ENCODE results near the gene ZNF45.
"Not testable (repeated sequence)": the region's sequence is repeated elsewhere in the genome, so short reads cannot be mapped to it uniquely, and the experiment has no call there.

Gene ZNF45

DNA sequence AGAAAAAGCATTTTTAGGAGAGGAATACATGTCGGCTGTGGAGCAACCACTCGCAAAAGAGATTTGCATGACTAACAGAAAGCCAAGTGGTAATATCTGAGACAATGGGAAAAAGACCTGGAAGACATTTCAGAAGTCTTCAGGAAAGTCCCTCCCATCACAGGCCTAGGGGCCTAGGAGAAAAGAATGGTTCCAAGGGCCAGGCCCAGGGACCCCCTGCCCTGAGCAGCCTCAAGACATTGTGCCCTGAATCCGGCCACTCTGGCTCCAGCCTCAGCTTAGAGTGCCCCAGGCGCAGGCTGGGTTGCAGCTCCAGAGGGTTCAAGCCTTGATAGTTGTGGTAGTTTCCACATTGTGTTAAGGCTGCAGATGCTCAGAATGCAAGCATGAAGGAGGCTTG lies 25.3 kb upstream of the ZNF45 start:
- DNase-seq (ENCODE audit: low read depth), result no peak
- no peak overlapping the region for H3K4me3 ChIP-seq (replicated peaks; ENCODE audit: low read depth, low read length)
- TF ChIP-seq, protein P1, sequence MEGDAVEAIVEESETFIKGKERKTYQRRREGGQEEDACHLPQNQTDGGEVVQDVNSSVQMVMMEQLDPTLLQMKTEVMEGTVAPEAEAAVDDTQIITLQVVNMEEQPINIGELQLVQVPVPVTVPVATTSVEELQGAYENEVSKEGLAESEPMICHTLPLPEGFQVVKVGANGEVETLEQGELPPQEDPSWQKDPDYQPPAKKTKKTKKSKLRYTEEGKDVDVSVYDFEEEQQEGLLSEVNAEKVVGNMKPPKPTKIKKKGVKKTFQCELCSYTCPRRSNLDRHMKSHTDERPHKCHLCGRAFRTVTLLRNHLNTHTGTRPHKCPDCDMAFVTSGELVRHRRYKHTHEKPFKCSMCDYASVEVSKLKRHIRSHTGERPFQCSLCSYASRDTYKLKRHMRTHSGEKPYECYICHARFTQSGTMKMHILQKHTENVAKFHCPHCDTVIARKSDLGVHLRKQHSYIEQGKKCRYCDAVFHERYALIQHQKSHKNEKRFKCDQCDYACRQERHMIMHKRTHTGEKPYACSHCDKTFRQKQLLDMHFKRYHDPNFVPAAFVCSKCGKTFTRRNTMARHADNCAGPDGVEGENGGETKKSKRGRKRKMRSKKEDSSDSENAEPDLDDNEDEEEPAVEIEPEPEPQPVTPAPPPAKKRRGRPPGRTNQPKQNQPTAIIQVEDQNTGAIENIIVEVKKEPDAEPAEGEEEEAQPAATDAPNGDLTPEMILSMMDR (IDR thresholded peaks at IDR 0.05; ENCODE audit: low read length, missing control alignments), result no peak

DNA sequence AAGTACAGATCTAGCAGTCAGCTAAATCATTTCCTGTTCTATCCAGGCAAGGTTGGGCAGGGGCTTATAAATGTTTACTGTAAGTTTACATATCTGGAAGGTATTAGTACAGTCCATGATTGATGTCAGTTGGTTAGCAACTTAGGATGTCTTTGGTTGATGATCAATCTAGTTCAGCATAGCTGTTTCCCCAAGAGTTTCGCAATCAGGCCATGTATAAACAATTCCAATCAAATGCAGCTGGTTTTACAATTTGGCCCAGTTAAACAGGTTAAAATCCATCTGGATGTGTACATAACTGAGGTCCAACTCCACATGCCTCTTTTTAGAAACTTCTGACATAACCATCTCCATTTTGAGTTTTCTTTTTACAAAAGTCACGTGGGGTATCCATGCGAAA lies 22.8 kb upstream of the ZNF45 start:
- DNase-seq (ENCODE audit: low read depth), result peak; percentile 27
- TF ChIP-seq, protein P1 (IDR thresholded peaks at IDR 0.05; ENCODE audit: low read length, missing control alignments), result no peak
- H3K4me3 ChIP-seq (replicated peaks; ENCODE audit: low read depth, low read length), result no peak overlapping the region

DNA sequence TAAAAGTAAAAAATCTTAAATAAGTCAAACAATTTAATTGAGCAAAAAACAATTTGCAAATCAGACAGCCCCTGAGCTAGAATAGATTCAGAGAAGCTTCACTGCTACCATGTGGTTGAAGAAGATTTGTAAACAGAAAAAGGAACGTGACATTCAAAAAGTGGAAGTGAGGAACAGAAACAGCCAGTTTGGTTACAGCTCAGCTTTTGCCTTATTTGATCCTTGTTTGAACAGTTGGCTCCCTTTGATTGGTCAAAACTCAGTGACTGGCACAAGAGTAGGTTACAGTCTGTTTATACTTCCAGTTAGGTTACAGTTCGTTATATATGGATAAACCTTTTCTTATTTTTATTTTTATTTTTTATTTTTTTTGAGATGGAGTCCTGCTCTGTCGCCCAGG lies 21.7 kb upstream of the ZNF45 start:
- TF ChIP-seq, protein P1 (IDR thresholded peaks at IDR 0.05; ENCODE audit: low read length, missing control alignments), result no peak
- no peak for DNase-seq (ENCODE audit: low read depth)
- no peak overlapping the region for H3K4me3 ChIP-seq (replicated peaks; ENCODE audit: low read depth, low read length)

DNA sequence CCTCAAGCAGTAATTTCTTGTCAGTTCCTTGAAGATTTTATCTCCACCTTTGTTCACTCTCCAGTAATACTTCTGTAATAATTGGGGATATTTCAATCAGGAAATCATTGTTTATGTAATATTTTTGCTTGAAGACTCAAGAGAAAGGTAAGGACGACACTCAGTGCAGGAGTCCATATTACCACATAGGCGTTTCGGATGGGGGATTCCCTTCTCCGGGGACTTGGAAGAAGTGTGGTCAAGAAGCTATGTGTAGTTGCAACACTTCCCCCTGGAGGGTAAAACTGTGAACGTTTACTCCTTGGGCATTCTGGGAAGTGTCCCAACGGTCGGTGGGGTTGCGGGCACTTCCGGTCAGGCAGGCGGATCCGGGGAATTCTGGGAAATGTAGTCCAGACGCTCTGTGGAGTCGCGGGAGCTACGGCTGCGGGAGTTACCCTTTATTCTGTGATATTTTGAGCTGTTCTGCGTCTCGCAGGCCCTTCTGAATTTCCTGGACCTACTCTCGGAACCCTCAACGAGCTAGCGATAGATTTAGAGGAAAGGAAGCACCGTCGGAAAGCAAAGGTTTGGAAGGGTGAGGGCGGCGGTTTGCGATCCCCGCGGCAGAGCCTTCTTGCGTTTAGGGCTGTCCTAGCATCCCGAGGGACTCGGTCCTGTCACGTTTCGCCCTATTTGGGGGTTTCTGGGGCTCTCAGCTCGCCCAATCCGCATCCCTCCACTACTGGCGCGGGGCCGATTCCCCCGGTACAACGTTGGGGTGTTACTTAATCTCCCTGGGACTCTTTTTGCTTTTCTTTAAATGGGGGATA lies 16.0 kb upstream of the ZNF45 start, which contains the start of gene ZNF221:
TSS of gene ZNF221 (plus strand) at position 395 of the 812 bp plus-strand sequence. CDS start 11,499 bp downstream, outside the sequence.
- TF ChIP-seq, protein P1 (IDR thresholded peaks at IDR 0.05; ENCODE audit: low read length, missing control alignments), result peak; percentile 38
- peak; percentile 99 for DNase-seq (ENCODE audit: low read depth)
- H3K4me3 ChIP-seq (replicated peaks; ENCODE audit: low read depth, low read length), result peak within 1 kb of the TSS; percentile 97

DNA sequence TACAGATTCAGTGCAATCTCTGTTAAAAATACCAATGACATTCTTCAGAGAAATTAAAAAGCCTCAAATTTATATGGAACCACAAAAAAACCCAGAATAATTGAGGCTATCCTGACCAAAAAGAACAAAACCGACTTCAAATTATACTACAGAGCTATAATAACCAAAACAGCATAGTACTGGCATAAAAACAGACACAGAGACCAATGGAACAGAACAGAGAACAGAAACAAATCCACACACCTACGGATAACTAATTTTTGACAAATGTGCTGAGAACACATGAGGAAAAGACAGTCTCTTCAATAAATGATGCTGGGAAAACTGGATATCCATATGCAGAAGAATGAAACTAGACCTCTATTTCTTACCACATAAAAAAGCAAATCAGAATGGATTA lies 14.7 kb upstream of the ZNF45 start:
- not testable (repeated sequence) for H3K4me3 ChIP-seq (replicated peaks; ENCODE audit: low read depth, low read length); DNase-seq (ENCODE audit: low read depth)

DNA sequence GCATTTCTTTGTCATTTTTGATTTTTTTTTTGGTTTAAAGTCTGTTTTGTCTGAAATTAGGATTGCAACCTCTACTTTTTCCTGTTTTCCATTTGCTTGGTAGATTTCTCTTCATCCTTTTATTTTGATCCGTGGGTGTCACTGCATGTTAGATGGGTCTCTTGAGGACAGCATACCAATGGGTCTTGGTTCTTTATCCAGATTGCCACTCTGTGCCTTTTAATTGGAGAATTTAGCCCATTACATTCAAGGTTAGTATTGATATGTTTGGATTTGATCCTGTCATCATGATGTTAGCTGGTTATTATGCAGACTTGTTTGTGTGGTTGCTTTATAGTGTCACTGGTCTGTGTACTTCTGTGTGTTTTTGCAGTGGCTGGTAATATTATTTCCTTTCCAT lies 12.3 kb upstream of the ZNF45 start:
- not testable (repeated sequence) for H3K4me3 ChIP-seq (replicated peaks; ENCODE audit: low read depth, low read length); DNase-seq (ENCODE audit: low read depth)

DNA sequence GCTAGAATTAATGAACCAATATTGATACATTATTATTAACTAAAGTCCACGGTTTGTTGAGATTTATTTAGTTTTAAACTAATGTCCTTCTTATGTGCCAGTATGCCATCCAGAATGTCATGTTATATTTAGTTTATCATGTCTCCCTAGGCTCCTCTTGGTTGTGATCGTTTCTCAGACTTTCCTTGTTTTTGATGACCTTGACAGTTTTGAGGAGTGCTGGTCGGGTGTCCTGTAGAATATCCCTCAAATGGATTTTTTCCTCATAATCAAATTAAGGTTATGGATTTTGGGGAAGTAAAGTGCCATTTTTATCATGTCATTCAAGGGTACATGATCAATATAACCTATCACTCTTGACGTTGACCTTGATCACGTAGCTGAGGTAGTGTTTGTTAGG lies 6.1 kb upstream of the ZNF45 start:
- no peak overlapping the region for H3K4me3 ChIP-seq (replicated peaks; ENCODE audit: low read depth, low read length)
- TF ChIP-seq, protein P1 (IDR thresholded peaks at IDR 0.05; ENCODE audit: low read length, missing control alignments), result no peak
- DNase-seq (ENCODE audit: low read depth), result no peak

DNA sequence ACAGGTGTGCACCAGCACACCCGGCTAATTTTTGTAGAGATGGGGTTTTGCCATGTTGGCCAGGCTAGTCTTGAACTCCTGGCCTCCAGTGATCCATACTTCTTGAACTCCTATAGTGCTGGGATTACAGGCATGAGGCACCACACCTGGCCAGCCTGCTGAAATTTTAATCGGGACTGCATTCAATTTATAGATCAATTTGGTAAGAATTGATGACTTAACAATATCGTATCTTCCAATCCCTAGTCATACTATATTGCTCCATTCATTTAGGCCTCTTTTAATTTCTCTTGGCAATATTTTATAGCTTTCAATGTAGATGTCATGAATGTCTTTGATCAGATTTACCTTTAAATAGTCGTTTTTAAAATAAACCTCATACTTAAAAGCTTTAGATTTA lies 5.6 kb upstream of the ZNF45 start:
- no peak overlapping the region for H3K4me3 ChIP-seq (replicated peaks; ENCODE audit: low read depth, low read length)
- DNase-seq (ENCODE audit: low read depth), result no peak
- TF ChIP-seq, protein P1 (IDR thresholded peaks at IDR 0.05; ENCODE audit: low read length, missing control alignments), result no peak

Data from fibroblast of pulmonary artery (primary cell).